GM23338 (cell line): ENCODE data around the gene OXT.

Source experiments
- CTCF ChIP-seq, 2 experiments: fragments of 200-600 bp in 1 of 2; sonication (generic) in 1 of 2; conservative IDR thresholded peaks; 2 replicates each; pipeline versions ENCODE4 v1.5.1 to v1.6.1; 2016 to 2017; ENCODE audit warnings: antibody characterized with exemption in 2 of 2, low read depth in 2 of 2, mild to moderate bottlenecking in 2 of 2, moderate library complexity in 1 of 2
- EZH2 ChIP-seq: fragments of 200-600 bp; sonication (generic); IDR thresholded peaks from one replicate; pipeline ENCODE4 v1.8.0; 2017; ENCODE audit warnings: antibody characterized with exemption, mild to moderate bottlenecking, low read depth; ENCODE audit not compliant: unreplicated experiment
- EZH2phosphoT487 ChIP-seq: fragments of 200-600 bp; sonication (generic); IDR thresholded peaks from one replicate; pipeline ENCODE4 v1.8.1; 2018; ENCODE audit warnings: antibody characterized with exemption; ENCODE audit not compliant: unreplicated experiment
- POLR2AphosphoS5 ChIP-seq: IDR thresholded peaks from 2 replicates; pipeline ENCODE4 v1.6.1; 2016; ENCODE audit warnings: antibody characterized with exemption, low read depth
- REST ChIP-seq: IDR thresholded peaks from one replicate; pipeline ENCODE4 v1.6.1; 2018; ENCODE audit warnings: antibody characterized with exemption; ENCODE audit not compliant: unreplicated experiment

- TF ChIP-seq CTCF (conservative IDR thresholded peaks at IDR 0.05; ENCODE audit: low read depth in 2 of 2) (no peak), EZH2 (no peak), EZH2phosphoT487 (no peak), POLR2AphosphoS5 (no peak), REST (no peak)
These were observed 23.6 kb downstream of the OXT start for GRCh38 chr20:3094848-3095629.
